ENCODE measurements around the gene DNAL4. TPM values are rescaled to one million over a fixed set of nuclear protein-coding genes. Genes with fewer than 3 reads are reported as not detected.

The DNAL4 gene
- total RNA-seq, 2 donors from 2014 or later, result 11.4 to 13.8 TPM

DNA sequence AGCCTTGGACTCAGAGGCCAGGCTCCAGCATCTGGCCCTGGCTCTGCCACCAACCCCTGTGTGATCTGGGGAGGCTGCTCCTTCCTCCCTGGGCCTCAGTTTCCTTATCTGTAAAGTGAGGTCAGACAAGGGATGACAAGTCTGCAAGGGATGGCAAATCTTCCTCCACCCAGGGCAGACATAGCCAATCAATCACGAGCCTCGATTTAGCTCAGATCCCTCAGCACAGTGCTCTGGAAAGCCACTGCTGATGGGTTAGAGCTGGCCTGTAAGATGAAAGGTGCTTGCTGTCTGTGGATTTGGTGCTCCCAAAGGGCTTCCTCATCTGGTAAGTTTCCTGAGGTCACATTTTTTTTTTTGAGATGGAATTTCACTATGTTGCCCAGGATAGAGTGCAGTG, 29.7 kb upstream of the DNAL4 start:
- TF ChIP-seq, protein P1, sequence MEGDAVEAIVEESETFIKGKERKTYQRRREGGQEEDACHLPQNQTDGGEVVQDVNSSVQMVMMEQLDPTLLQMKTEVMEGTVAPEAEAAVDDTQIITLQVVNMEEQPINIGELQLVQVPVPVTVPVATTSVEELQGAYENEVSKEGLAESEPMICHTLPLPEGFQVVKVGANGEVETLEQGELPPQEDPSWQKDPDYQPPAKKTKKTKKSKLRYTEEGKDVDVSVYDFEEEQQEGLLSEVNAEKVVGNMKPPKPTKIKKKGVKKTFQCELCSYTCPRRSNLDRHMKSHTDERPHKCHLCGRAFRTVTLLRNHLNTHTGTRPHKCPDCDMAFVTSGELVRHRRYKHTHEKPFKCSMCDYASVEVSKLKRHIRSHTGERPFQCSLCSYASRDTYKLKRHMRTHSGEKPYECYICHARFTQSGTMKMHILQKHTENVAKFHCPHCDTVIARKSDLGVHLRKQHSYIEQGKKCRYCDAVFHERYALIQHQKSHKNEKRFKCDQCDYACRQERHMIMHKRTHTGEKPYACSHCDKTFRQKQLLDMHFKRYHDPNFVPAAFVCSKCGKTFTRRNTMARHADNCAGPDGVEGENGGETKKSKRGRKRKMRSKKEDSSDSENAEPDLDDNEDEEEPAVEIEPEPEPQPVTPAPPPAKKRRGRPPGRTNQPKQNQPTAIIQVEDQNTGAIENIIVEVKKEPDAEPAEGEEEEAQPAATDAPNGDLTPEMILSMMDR (IDR thresholded peaks at IDR 0.05), result no peak
- TF ChIP-seq POLR2A (IDR thresholded peaks at IDR 0.05), result no peak
- ATAC-seq (no peak), DNase-seq (no peak)
- no peaks in the 10 kb centered on the region for H3K4me1 ChIP-seq
- H3K36me3 ChIP-seq (replicated peaks in 1 of 2; ENCODE audit: insufficient read depth in 1 of 2, low read depth in 2 of 2), result no peaks in the 10 kb centered on the region
- no peak overlapping the region for H3K4me3 ChIP-seq
- 85 to 100% methylated on average over 1 to 2 of the region's 2 CpGs for WGBS, 2 donors
- no peaks in the 10 kb centered on the region for H3K27me3 ChIP-seq
- no peak overlapping the region for H3K27ac ChIP-seq
- no peaks in the 10 kb centered on the region for H3K9me3 ChIP-seq
- intact Hi-C loops (cut with DNase I), result no loop called here

DNA sequence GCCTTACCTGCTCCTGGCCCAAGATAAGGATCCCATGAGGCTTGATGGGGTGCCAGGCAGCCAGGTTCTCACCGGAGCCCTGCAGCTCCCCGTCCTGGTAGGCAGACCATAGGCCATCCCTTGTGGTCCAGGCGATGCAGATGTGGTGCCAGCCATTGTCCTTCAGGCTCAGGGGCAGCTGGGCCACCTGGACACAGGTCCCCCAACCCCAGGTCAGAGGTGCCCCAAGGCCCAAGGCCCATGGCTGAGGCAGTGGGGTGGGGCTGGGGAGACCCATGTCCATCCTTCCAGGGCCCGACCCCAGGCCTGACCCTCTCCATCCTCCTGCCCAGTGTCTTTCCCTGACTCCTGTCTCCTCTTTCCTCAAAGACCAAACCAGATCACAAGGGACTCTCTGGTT, 29.1 kb upstream of the DNAL4 start:
- H3K27ac ChIP-seq, result no peak overlapping the region
- no peak for ATAC-seq
- TF ChIP-seq, protein P1 (IDR thresholded peaks at IDR 0.05), result no peak
- no peak for TF ChIP-seq POLR2A (IDR thresholded peaks at IDR 0.05)
- intact Hi-C loops (cut with DNase I), result no loop called here
- no peaks in the 10 kb centered on the region for H3K9me3 ChIP-seq
- no peak for DNase-seq
- H3K4me3 ChIP-seq, result no peak overlapping the region
- WGBS, 2 donors, result 83 to 88% methylated on average over 1 to 4 of the region's 4 CpGs
- H3K36me3 ChIP-seq (replicated peaks in 1 of 2; ENCODE audit: insufficient read depth in 1 of 2, low read depth in 2 of 2), result no peaks in the 10 kb centered on the region
- no peaks in the 10 kb centered on the region for H3K27me3 ChIP-seq
- no peaks in the 10 kb centered on the region for H3K4me1 ChIP-seq

DNA sequence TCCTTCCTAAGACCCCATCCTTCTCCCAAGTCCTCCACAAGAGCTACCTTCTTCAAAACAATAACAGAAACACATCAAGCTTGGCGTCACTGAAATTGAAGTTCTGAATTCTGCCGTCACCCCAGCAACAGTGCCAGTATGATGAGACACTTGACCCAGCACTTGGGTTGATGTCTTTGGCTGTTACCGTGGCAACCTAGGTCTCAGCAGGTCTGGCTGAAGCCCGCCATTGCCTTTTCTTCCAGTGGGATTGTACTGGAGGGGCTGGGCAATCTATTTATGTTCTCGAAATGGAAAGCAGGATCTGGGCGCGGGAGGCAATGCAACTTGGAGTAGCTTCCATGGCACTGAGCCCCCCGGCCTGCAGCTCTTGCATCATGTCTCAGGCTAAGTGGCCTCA, 26.1 kb upstream of the DNAL4 start:
- H3K4me3 ChIP-seq, result no peak overlapping the region
- WGBS, 2 donors, result 86 to 90% methylated on average over 7 to 8 of the region's 8 CpGs
- no peaks in the 10 kb centered on the region for H3K36me3 ChIP-seq (replicated peaks in 1 of 2; ENCODE audit: insufficient read depth in 1 of 2, low read depth in 2 of 2)
- ATAC-seq, result no peak
- no peaks in the 10 kb centered on the region for H3K27me3 ChIP-seq
- intact Hi-C loops (cut with DNase I), result no loop called here
- DNase-seq, result no peak
- H3K4me1 ChIP-seq, result no peaks in the 10 kb centered on the region
- no peak overlapping the region for H3K27ac ChIP-seq
- H3K9me3 ChIP-seq, result no peaks in the 10 kb centered on the region
- no peak for TF ChIP-seq POLR2A (IDR thresholded peaks at IDR 0.05)
- TF ChIP-seq, protein P1 (IDR thresholded peaks at IDR 0.05), result no peak

DNA sequence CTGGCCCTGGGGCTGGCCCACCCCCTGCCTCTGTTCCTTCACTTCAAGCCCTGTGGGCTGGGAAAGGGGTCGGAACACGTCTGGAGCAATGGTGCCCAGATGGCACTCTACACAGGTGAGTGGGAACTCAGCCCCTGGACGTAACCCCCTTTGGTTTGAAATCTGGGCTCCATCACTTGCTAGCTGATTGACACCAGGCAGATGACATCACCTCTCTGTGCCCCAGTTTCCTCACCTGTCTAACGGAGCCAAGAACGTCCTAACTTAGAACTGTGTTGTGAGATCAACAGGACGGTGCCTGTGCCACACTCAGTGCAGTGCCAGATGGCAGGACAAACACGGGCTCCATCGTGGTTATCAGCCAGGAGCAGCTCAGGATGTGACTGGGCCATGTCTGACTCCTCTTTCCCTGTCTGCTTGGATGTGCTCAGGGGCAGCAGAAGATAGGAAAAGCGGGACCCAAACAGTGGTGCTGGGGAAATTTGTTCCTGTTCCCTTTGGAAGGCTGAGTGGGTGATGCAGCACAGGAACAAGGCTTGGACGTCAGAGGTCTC, 25.5 kb upstream of the DNAL4 start:
- H3K27ac ChIP-seq, result no peak overlapping the region
- no peak overlapping the region for H3K4me3 ChIP-seq
- no peak for TF ChIP-seq POLR2A (IDR thresholded peaks at IDR 0.05)
- TF ChIP-seq, protein P1 (IDR thresholded peaks at IDR 0.05), result no peak
- WGBS, 2 donors, result 79 to 83% methylated on average over 2 to 9 of the region's 10 CpGs
- no peaks in the 10 kb centered on the region for H3K27me3 ChIP-seq
- intact Hi-C loops (cut with DNase I), result no loop called here
- ATAC-seq, result no peak
- H3K36me3 ChIP-seq (replicated peaks in 1 of 2; ENCODE audit: insufficient read depth in 1 of 2, low read depth in 2 of 2), result no peaks in the 10 kb centered on the region
- no peak for DNase-seq
- H3K9me3 ChIP-seq, result no peaks in the 10 kb centered on the region
- H3K4me1 ChIP-seq, result no peaks in the 10 kb centered on the region

DNA sequence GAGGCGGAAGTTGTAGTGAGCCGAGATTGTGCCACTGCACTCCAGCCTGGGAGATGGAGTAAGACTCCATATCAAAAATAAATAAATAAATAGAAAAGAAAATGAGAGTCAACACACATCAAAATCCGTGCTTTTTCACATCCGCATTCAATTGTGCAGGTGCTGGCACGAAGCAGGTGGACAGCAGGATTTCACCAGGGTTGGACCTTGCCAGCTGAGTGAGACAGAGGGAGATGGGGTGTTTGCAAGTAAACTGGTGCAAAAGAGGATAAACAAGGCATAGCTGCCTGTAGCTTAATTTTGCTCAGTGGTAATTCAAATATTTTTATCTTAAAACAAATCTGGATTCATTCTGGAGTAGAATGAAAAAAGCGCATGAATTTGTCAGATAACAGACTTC, 23.3 kb upstream of the DNAL4 start:
- intact Hi-C loops (cut with DNase I), result no loop called here
- H3K27me3 ChIP-seq, result no peaks in the 10 kb centered on the region
- no peaks in the 10 kb centered on the region for H3K36me3 ChIP-seq (replicated peaks in 1 of 2; ENCODE audit: insufficient read depth in 1 of 2, low read depth in 2 of 2)
- H3K4me1 ChIP-seq, result no peaks in the 10 kb centered on the region
- DNase-seq (no peak), ATAC-seq (no peak)
- WGBS, 2 donors, result 75 to 82% methylated on average over 6 of the region's 6 CpGs
- no peak overlapping the region for H3K27ac ChIP-seq
- no peaks in the 10 kb centered on the region for H3K9me3 ChIP-seq
- TF ChIP-seq POLR2A (IDR thresholded peaks at IDR 0.05), result no peak
- TF ChIP-seq, protein P1 (IDR thresholded peaks at IDR 0.05), result no peak
- H3K4me3 ChIP-seq, result no peak overlapping the region
